Mammary epithelial cell (primary cell): ENCODE results near the gene MAML2.

Source experiments
- EZH2 ChIP-seq: IDR thresholded peaks from 2 replicates; pipeline ENCODE4 v1.6.1; 2012; ENCODE audit warnings: low read length, inconsistent platforms, borderline replicate concordance
- TF ChIP-seq, protein P1 (sequence below), 2 donors: IDR thresholded peaks in 1 of 2; conservative IDR thresholded peaks in 1 of 2; 2 replicates each; pipeline ENCODE4 v1.5.1; 2011 to 2012; ENCODE audit warnings: inconsistent platforms in 2 of 2, low read length in 2 of 2, mild to moderate bottlenecking in 2 of 2, control low read depth in 1 of 2, low read depth in 1 of 2; ENCODE audit not compliant: insufficient read depth in 1 of 2; ENCODE audit errors: extremely low read depth in 1 of 2

DNA sequence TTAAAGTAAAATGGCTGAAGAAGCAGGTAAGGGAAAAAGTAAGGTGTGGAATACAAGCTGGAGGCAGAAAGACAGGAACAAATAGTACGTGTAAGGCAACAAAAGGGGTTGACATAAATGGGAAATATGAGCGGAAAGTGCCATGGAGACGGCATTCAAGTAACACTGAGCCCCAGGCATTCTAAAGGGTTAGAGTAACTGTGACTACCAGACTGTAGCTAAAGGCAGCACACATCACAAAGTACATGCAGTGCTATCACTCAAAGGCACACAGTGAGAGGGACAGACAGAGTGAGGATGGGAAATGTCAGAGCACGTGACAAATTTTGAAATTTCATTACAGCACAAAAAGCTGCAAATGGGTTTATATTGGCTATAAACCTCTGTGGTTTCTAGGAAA is 13.9 kb upstream of the MAML2 start:
- TF ChIP-seq, protein P1, sequence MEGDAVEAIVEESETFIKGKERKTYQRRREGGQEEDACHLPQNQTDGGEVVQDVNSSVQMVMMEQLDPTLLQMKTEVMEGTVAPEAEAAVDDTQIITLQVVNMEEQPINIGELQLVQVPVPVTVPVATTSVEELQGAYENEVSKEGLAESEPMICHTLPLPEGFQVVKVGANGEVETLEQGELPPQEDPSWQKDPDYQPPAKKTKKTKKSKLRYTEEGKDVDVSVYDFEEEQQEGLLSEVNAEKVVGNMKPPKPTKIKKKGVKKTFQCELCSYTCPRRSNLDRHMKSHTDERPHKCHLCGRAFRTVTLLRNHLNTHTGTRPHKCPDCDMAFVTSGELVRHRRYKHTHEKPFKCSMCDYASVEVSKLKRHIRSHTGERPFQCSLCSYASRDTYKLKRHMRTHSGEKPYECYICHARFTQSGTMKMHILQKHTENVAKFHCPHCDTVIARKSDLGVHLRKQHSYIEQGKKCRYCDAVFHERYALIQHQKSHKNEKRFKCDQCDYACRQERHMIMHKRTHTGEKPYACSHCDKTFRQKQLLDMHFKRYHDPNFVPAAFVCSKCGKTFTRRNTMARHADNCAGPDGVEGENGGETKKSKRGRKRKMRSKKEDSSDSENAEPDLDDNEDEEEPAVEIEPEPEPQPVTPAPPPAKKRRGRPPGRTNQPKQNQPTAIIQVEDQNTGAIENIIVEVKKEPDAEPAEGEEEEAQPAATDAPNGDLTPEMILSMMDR (conservative IDR thresholded peaks at IDR 0.05 in 1 of 2, IDR thresholded peaks at IDR 0.05 in 1 of 2; ENCODE audit: extremely low read depth in 1 of 2, insufficient read depth in 1 of 2, low read depth in 1 of 2, low read length in 2 of 2): no peak
- TF ChIP-seq EZH2: no peak
